ENCODE measurements around the gene ZNF431.

The ZNF431 gene

GRCh38 chr19:21143428-21143827 lies 1.6 kb downstream of the ZNF431 start:
- H3K4me1 ChIP-seq (ENCODE audit: control insufficient read depth, low read length), result peaks cover 11% of the 10 kb centered on the region
- peak overlapping the region; percentile 24 for H3K4me3 ChIP-seq (ENCODE audit: low read length)
- H3K4me2 ChIP-seq (ENCODE audit: low read length), result peak overlapping the region; percentile 67
- no peak overlapping the region for H3K27ac ChIP-seq (ENCODE audit: low read depth, low read length)
- H3K27me3 ChIP-seq (ENCODE audit: control insufficient read depth, low read length), result no peaks in the 10 kb centered on the region
- H3K79me2 ChIP-seq (ENCODE audit: control insufficient read depth, low read length), result peaks cover 59% of the 10 kb centered on the region
- H3F3A ChIP-seq (ENCODE audit: control insufficient read depth, insufficient read depth), result no peaks in the 10 kb centered on the region
- peaks cover 28% of the 10 kb centered on the region; the same call in 1 of the 2 replicates for H3K9me3 ChIP-seq (ENCODE audit: control insufficient read depth, insufficient read depth, low read length)
- H3K9me2 ChIP-seq (replicated peaks; ENCODE audit: control insufficient read depth, low read length), result no peaks in the 10 kb centered on the region
- H3K36me3 ChIP-seq (ENCODE audit: control insufficient read depth, low read length), result peaks cover 54% of the 10 kb centered on the region
- TF ChIP-seq EZH2phosphoT487 (IDR thresholded peaks at IDR 0.05; ENCODE audit: borderline replicate concordance, low read length) (no peak), CTCF (IDR thresholded peaks at IDR 0.05; ENCODE audit: low read depth, low read length, poor library complexity, severe bottlenecking) (no peak)
- H4K20me1 ChIP-seq (ENCODE audit: control insufficient read depth, insufficient read depth, low read depth, low read length), result no peaks in the 10 kb centered on the region

- peaks cover 32% of the 10 kb centered on the region for H3K9me3 ChIP-seq (ENCODE audit: control insufficient read depth, insufficient read depth, low read length)
- H3K4me1 ChIP-seq (ENCODE audit: control insufficient read depth, low read length), result peaks cover 11% of the 10 kb centered on the region
- H3K36me3 ChIP-seq (ENCODE audit: control insufficient read depth, low read length), result peaks cover 58% of the 10 kb centered on the region
- TF ChIP-seq CTCF (IDR thresholded peaks at IDR 0.05; ENCODE audit: low read depth, low read length, poor library complexity, severe bottlenecking) (no peak), EZH2phosphoT487 (IDR thresholded peaks at IDR 0.05; ENCODE audit: borderline replicate concordance, low read length) (no peak)
- peaks cover 63% of the 10 kb centered on the region for H3K79me2 ChIP-seq (ENCODE audit: control insufficient read depth, low read length)
- peak overlapping the region; percentile 67; the same call in 1 of the 2 replicates for H3K4me2 ChIP-seq (ENCODE audit: low read length)
- no peaks in the 10 kb centered on the region for H3F3A ChIP-seq (ENCODE audit: control insufficient read depth, insufficient read depth)
- no peaks in the 10 kb centered on the region for H3K27me3 ChIP-seq (ENCODE audit: control insufficient read depth, low read length)
- peak overlapping the region; percentile 24; the same call in 1 of the 2 replicates for H3K4me3 ChIP-seq (ENCODE audit: low read length)
- no peaks in the 10 kb centered on the region for H3K9me2 ChIP-seq (replicated peaks; ENCODE audit: control insufficient read depth, low read length)
- H4K20me1 ChIP-seq (ENCODE audit: control insufficient read depth, insufficient read depth, low read depth, low read length), result no peaks in the 10 kb centered on the region
- no peak overlapping the region for H3K27ac ChIP-seq (ENCODE audit: low read depth, low read length)
Observed at GRCh38 chr19:21143854-21144253, 2.0 kb downstream of the ZNF431 start.

- H3K36me3 ChIP-seq (ENCODE audit: control insufficient read depth, low read length), result peaks cover 95% of the 10 kb centered on the region
- H3K9me2 ChIP-seq (replicated peaks; ENCODE audit: control insufficient read depth, low read length), result no peaks in the 10 kb centered on the region
- H3K27me3 ChIP-seq (ENCODE audit: control insufficient read depth, low read length), result no peaks in the 10 kb centered on the region
- TF ChIP-seq EZH2phosphoT487 (IDR thresholded peaks at IDR 0.05; ENCODE audit: borderline replicate concordance, low read length) (no peak), CTCF (IDR thresholded peaks at IDR 0.05; ENCODE audit: low read depth, low read length, poor library complexity, severe bottlenecking) (no peak)
- H3K4me1 ChIP-seq (ENCODE audit: control insufficient read depth, low read length), result peaks cover 8% of the 10 kb centered on the region
- H3F3A ChIP-seq (ENCODE audit: control insufficient read depth, insufficient read depth), result no peaks in the 10 kb centered on the region
- H3K4me3 ChIP-seq (ENCODE audit: low read length), result no peak overlapping the region
- H3K4me2 ChIP-seq (ENCODE audit: low read length), result no peak overlapping the region
- H3K27ac ChIP-seq (ENCODE audit: low read depth, low read length), result no peak overlapping the region
- no peaks in the 10 kb centered on the region for H4K20me1 ChIP-seq (ENCODE audit: control insufficient read depth, insufficient read depth, low read depth, low read length)
- peaks cover 35% of the 10 kb centered on the region for H3K9me3 ChIP-seq (ENCODE audit: control insufficient read depth, insufficient read depth, low read length)
- peaks cover 88% of the 10 kb centered on the region for H3K79me2 ChIP-seq (ENCODE audit: control insufficient read depth, low read length)
Observed at GRCh38 chr19:21147540-21147939, 5.7 kb downstream of the ZNF431 start.
